T-helper 1 cell treated with Interleukin-12 subunit alpha and Interleukin-12 subunit beta and Interleukin-4 antibody, amounts not matched to agents 30 μg/mL and 1 μg/mL, for 36 hours (primary cell): ENCODE measurements around the gene ZNF575.

Experiments used
- H3K27ac Mint-ChIP-seq: one replicate; pipeline ENCODE4 v1.8.0; 2021; ENCODE audit warnings: mild to moderate bottlenecking, mixed read lengths
- H3K27me3 Mint-ChIP-seq: one replicate; pipeline ENCODE4 v1.8.0; 2021; ENCODE audit warnings: low read depth, mixed read lengths
- H3K36me3 Mint-ChIP-seq: one replicate; pipeline ENCODE4 v1.8.0; 2021; ENCODE audit warnings: low read depth, mixed read lengths
- H3K4me1 Mint-ChIP-seq: one replicate; pipeline ENCODE4 v1.8.0; 2021; ENCODE audit warnings: low read depth, mixed read lengths
- H3K4me3 Mint-ChIP-seq: one replicate; pipeline ENCODE4 v1.8.0; 2021; ENCODE audit warnings: mild to moderate bottlenecking, moderate library complexity, mixed read lengths
- H3K9me3 Mint-ChIP-seq: one replicate; pipeline ENCODE4 v1.8.0; 2021; ENCODE audit warnings: mixed read lengths

Gene ZNF575

DNA sequence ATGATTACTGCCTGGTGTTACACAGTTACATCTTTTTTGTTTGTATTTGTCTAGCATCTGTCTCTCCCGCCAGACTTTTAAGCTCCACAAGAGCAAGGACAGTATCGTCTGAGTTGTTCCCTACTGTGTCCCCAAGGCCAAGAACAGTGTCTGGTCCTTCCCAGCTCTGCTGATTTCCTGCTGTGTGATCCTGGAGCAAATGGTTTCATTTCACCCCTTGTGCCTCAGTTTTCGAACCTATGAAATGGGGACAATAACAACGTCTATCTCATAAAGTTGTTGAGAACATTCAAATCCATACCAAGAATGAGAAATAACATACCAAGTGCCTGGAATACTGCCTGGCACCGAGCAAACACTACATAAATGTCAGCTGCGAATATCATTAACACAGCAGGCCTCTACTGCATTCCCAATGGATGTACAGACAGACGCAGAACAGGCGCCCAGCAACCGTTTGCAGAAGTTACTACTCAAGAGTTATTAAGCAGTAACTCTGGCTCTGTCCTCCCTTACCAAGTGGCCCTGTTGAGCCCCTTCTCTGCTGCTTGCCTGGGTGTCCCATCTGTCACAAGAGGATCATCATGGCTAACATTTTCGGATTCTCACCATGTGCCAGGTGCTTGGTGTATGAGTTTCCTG lies 30.9 kb downstream of the ZNF575 start:
- peak overlapping the region; percentile 80 for H3K27ac Mint-ChIP-seq

GRCh38 chr19:43564800-43565199 lies 31.8 kb downstream of the ZNF575 start:
- Mint-ChIP-seq H3K4me3 (no peak overlapping the region), H3K27ac (no peak overlapping the region), H3K27me3 (no peaks in the 10 kb centered on the region), H3K36me3 (peaks cover 24% of the 10 kb centered on the region), H3K9me3 (no peaks in the 10 kb centered on the region), H3K4me1 (peaks cover 29% of the 10 kb centered on the region)

More for the DNA sequence above, 30.9 kb downstream of the ZNF575 start:
- Mint-ChIP-seq H3K4me1 (peaks cover 28% of the 10 kb centered on the region), H3K27me3 (no peaks in the 10 kb centered on the region), H3K9me3 (no peaks in the 10 kb centered on the region), H3K4me3 (no peak overlapping the region), H3K36me3 (peaks cover 24% of the 10 kb centered on the region)

DNA sequence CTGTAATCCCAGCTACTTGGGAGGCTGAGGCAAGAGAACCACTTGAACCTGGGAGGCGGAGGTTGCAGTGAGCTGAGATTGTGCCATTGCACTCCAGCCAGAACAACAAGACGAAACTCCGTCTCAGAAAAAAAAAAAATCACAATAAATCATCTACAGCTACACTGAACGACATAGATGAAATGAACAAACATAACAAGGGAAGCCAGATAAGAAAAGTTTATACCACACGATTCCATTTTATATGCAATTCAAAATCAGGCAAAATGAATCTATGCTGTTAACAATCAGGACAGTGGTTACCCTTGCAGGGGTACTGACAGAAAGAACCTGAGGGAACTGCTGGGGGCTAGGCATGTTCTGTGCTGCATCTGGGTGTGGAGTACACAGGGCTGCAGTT lies 36.7 kb downstream of the ZNF575 start:
- no peaks in the 10 kb centered on the region for H3K27me3 Mint-ChIP-seq
- peaks cover 8% of the 10 kb centered on the region for H3K4me1 Mint-ChIP-seq
- no peak overlapping the region for H3K27ac Mint-ChIP-seq
- H3K36me3 Mint-ChIP-seq: peaks cover 3% of the 10 kb centered on the region
- no peak overlapping the region for H3K4me3 Mint-ChIP-seq
- H3K9me3 Mint-ChIP-seq: no peaks in the 10 kb centered on the region

DNA sequence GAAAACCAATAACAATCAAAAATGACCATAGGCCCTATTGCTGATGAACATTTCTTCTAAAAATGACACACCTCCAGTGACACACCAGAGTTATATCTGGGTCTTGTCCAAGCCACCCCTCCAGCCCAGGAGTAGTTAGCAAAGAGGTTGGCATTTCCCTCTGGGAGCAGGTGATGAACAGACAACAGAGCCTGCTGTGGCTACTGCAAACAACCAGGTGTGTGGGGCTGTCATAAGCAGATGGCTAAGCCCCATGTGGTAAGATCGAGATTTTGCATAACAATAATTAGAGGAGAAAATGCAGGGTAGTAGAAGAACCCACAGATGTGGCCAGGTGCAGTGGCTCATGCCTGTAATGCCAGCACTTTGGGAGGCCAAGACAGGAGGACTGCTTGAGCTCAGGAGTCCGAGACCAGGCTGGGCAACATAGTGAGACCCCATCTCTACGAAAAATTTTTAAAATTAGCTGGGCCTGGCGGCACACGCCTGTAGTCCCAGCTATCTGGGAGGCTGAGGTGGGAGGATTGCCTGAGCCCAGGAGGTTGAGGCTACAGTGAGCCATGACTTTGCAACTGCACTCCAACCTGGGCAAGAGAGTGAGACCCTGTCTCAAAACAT lies 37.3 kb downstream of the ZNF575 start:
- Mint-ChIP-seq H3K4me3 (no peak overlapping the region), H3K27me3 (no peaks in the 10 kb centered on the region), H3K27ac (no peak overlapping the region), H3K36me3 (peaks cover 3% of the 10 kb centered on the region), H3K9me3 (no peaks in the 10 kb centered on the region), H3K4me1 (peaks cover 15% of the 10 kb centered on the region)

DNA sequence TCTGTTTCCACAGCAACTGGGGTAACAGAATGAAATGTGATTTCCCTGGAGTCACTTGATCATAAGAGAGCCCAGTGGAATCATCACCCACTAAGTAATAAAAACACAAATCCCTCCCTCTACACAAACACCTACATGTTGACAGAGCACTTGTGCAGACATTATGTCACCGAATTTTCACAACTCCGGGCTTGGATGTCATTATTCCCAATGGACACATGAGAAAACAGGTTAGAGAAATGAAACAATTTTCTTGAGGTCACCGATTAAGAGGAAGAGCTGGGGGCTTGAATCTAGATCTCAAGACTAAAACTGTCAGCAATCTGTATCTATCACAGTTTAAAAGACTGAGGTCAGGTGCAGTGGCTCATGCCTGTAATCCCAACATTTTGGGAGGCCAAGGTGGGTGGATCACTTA lies 39.2 kb downstream of the ZNF575 start:
- no peaks in the 10 kb centered on the region for H3K9me3 Mint-ChIP-seq
- no peak overlapping the region for H3K4me3 Mint-ChIP-seq
- no peaks in the 10 kb centered on the region for H3K27me3 Mint-ChIP-seq
- peaks cover 1% of the 10 kb centered on the region for H3K36me3 Mint-ChIP-seq
- no peak overlapping the region for H3K27ac Mint-ChIP-seq
- H3K4me1 Mint-ChIP-seq: peaks cover 25% of the 10 kb centered on the region

DNA sequence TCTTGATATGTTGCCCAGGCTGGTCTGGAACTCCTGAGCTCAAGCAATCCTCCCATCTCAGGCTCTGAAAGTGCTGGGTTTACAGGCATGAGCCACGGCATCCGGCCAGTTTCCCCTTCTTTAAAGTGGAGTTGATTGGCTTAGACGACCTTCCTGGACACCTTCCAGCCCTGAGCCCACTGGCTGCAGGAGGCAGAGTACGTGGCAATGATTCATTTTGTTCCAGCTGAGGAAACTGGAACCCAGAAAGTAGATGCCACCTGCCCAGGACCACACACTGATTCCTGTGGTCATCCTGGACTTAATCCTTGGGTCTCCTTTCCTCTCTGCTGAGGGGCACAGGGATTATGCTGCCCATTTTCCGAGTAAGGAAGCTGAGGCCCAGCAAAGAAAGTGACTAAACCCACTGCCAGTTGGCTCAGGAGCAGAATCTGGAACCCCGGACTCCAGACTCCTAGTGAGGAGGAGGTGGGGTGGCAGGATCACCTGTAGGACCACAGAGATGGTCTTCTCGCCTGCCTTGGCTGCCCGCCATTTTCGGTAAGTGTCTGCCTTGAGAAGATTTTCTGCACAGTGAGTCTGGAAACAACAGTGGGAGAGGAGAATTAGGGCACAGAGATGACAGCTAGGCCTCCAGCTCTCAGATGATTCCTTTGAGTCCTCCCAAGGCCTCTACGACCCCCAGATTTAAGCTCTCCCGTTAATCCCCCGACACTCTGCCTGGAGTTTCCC lies 41.6 kb downstream of the ZNF575 start:
- Mint-ChIP-seq H3K27ac (peak overlapping the region; percentile 95), H3K27me3 (peaks cover 6% of the 10 kb centered on the region), H3K4me1 (peaks cover 33% of the 10 kb centered on the region), H3K4me3 (peak overlapping the region; percentile 95), H3K36me3 (peaks cover 2% of the 10 kb centered on the region), H3K9me3 (no peaks in the 10 kb centered on the region)

DNA sequence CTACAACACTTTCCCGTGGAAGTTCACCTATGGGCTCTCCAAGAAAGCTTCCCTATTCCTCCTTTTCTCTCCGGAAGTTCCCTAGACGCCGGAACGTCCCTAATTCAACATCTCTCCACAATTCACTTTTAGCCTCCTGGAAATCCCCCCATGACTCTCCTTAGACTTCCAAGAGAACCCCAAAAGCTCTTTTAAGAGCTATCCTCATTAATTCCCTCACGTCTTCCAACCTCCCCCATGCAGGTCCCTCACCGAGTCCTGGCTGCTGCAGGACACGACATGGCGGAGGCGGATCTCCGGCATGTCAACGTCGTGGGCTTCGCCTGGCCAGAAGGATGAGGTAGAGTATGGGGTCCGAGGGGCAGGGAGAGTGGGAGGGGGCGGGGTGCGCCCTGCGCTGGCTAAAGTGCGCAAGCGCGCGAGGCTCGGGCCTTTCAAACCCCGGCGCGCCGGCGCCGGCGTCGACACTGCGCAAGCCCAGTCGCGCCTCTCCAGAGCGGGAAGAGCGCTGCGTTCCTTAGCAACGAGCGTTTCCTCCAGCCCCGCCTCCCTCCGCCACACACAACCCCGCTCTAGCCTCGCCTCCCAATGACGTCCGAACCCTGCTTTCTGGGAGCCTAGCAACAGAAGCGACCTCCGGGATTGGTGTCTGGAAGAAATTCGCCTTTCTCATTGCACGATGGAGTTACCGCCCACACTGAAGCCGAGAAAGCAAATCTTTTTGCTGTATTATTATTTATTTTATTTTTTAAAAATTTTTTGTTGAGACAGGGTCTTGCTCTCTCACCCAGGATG lies 42.4 kb downstream of the ZNF575 start, which contains the start of the genes PINLYP and XRCC1:
PINLYP (plus strand) TSS at position 646 of the 795 bp plus-strand sequence. CDS start 1,391 bp downstream, outside the sequence.
XRCC1 (minus strand) TSS at position 372 of the 795 bp plus-strand sequence; CDS start at position 303, 69 bp downstream.
- Mint-ChIP-seq H3K27me3 (peaks cover 6% of the 10 kb centered on the region), H3K36me3 (peaks cover 2% of the 10 kb centered on the region), H3K27ac (peak within 1 kb of the TSS; percentile 95), H3K9me3 (no peaks in the 10 kb centered on the region), H3K4me1 (peaks cover 34% of the 10 kb centered on the region), H3K4me3 (peak within 1 kb of the TSS; percentile 95)

GRCh38 chr19:43575955-43576878 lies 43.2 kb downstream of the ZNF575 start:
- Mint-ChIP-seq H3K9me3 (no peaks in the 10 kb centered on the region), H3K36me3 (peaks cover 2% of the 10 kb centered on the region), H3K4me1 (peaks cover 34% of the 10 kb centered on the region), H3K4me3 (peak overlapping the region; percentile 54), H3K27ac (peak overlapping the region; percentile 63), H3K27me3 (peaks cover 6% of the 10 kb centered on the region)

DNA sequence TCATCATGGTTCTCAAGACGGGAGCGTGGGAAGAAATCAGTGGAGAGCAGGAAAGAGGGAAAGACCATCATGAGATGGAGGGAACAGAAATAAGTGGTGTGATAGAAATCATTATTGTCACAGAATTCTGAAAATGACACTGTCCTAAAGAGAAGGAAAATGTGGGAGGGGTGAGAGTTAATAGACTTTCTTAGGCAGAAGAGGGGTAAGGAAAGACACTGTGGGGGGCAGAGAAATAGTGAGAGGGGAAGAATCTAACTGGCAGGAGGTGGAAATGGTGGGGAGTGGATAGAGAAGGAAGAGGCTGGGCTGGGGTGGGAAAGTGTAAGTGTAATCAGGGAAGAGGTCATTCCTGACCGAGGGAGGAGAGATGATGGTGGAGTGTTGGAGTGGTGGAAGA lies 45.8 kb downstream of the ZNF575 start:
- Mint-ChIP-seq H3K36me3 (peaks cover 2% of the 10 kb centered on the region), H3K27me3 (peaks cover 6% of the 10 kb centered on the region), H3K27ac (peak overlapping the region; percentile 80), H3K4me3 (peak overlapping the region; percentile 62), H3K9me3 (no peaks in the 10 kb centered on the region), H3K4me1 (peaks cover 34% of the 10 kb centered on the region)

DNA sequence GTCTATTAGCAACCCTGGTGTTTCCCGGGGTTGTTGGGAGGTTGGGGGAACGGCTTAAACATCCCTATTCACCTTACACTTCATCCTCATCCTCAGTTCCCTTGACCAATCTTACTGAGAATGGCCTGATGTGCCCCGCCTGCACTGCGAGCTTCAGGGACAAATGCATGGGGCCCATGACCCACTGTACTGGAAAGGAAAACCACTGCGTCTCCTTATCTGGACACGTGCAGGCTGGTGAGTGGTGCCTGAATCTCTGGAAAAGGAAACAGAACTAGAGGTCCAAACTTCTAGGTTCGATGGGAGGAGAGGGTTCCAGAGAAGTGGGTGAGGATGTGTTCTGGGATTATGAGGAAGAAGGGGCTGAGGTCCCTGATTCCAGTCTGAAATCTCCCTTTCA lies 48.5 kb downstream of the ZNF575 start:
- Mint-ChIP-seq H3K4me1 (peaks cover 24% of the 10 kb centered on the region), H3K4me3 (no peak overlapping the region), H3K27ac (peak overlapping the region; percentile 33), H3K27me3 (peaks cover 6% of the 10 kb centered on the region), H3K9me3 (no peaks in the 10 kb centered on the region), H3K36me3 (peaks cover 8% of the 10 kb centered on the region)

DNA sequence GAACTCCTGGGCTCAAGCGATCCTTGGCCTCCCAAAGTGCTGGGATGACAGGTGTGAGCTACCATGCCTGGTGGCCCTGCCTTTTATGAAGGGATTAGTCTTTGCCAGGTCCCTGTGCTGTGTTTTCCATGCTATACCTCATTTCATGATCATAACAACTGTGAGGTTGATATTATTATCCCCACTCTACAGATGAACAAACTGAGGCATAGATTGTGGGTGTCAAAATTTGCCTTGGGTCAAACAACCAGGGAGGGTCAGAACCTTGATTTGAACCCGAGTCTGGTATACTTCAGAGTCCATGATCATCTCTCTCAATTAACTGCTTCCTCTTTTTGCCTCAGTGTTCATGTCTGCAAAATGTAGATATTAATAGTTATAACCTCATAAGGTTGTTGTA lies 49.5 kb downstream of the ZNF575 start:
- peak overlapping the region; percentile 36 for H3K27ac Mint-ChIP-seq
- no peaks in the 10 kb centered on the region for H3K9me3 Mint-ChIP-seq
- peaks cover 7% of the 10 kb centered on the region for H3K36me3 Mint-ChIP-seq
- H3K27me3 Mint-ChIP-seq: peaks cover 6% of the 10 kb centered on the region
- H3K4me3 Mint-ChIP-seq: no peak overlapping the region
- H3K4me1 Mint-ChIP-seq: peaks cover 18% of the 10 kb centered on the region

DNA sequence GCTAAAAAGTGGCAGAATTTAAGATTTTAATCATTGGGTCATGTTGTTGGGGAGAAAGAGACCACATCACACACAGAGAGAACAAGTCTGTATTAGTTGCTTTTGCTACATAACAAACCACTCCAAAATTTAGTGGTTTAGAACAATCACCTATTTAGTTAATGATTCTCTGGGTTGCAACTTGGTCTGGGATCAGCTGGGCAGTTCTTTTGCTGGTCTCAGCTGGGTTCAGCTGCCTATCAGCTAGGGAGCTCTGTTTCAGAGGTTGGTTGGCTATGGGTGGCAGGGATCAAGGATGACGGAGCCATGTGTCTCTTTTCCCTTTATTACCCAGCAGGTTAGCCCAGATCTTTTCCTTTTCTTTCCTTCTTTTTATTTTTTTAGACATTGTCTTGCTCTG lies 51.5 kb downstream of the ZNF575 start:
- H3K27me3 Mint-ChIP-seq: no peaks in the 10 kb centered on the region
- H3K4me3 Mint-ChIP-seq: no peak overlapping the region
- H3K27ac Mint-ChIP-seq: peak overlapping the region; percentile 76
- peaks cover 6% of the 10 kb centered on the region for H3K36me3 Mint-ChIP-seq
- peaks cover 13% of the 10 kb centered on the region for H3K4me1 Mint-ChIP-seq
- H3K9me3 Mint-ChIP-seq: no peaks in the 10 kb centered on the region
